DMS53 (cell line): ENCODE measurements around the gene THUMPD3.

Source experiments
- DNase-seq: peaks from one replicate; lab custom pipeline; 2025; lab: John Stamatoyannopoulos, UW

Gene THUMPD3

GRCh38 chr3:9352917-9353752, 9.7 kb upstream of the THUMPD3 start:
- DNase-seq: peak; percentile 74

GRCh38 chr3:9361691-9362388, 1.0 kb upstream of the THUMPD3 start:
- DNase-seq: no peak

DNA sequence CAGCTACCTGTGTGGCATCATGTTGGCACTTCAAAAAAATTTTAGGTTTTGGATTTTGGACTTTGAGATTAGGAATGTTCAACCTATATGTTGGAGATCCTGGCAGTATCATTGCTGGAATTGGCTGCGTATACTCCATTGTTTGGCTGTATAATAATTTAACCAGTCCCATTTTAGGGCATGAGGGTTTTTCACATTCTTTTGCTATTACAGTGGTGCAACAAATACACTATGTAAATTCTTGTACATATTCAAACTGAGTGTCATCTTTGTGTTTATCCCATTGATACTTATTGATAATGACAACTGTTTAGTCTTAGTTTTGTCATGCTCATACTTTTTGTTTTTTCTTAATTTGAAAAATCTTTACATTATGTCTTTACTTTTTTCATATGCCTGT, 6.7 kb downstream of the THUMPD3 start:
- no peak for DNase-seq

DNA sequence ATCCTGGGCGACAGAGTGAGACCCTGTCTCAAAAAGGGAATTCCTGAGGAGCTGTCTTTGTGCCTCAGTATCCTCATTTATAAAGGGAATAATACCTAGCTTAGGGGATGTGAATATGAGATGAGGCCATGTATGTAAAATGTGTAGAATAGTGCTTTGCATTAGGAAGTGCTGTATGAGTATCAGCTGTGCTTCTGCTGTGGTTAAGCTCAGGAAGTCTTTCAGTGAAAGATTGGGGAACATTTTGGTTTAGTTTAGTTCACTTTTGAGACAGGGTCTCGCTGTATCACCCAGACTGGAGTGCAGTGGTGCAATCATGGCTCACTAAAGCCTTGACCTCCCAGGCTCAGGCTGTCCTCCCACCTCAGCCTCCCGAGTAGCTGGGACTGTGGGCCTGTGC, 10.6 kb downstream of the THUMPD3 start:
- DNase-seq: no peak

DNA sequence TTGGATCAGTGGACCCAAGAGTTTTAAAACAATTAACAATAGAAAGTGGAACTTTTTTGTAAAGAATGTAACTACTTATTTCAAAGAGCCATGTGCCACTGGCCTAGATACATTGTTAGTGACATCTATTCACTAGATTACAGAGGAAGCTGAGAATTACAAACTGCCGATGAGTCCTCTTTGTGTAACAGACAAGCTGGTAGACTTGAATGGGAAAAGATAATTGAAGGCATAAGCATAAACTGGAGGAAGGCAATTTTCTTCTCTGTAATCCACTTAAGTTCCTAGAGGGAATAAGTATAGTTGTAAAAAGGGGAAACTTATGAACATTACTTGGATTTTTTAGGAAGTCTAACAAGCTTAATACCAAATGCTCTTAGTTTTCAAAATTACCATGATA, 15.1 kb downstream of the THUMPD3 start:
- DNase-seq: no peak

- DNase-seq: no peak
Observed at GRCh38 chr3:9379327-9379726, 16.5 kb downstream of the THUMPD3 start.

GRCh38 chr3:9380014-9380413, 17.2 kb downstream of the THUMPD3 start:
- DNase-seq: no peak

- no peak for DNase-seq
Observed at GRCh38 chr3:9384141-9384828, 21.4 kb downstream of the THUMPD3 start.

GRCh38 chr3:9385187-9386077, 22.6 kb downstream of the THUMPD3 start:
- DNase-seq: no peak

- no peak for DNase-seq
Observed at GRCh38 chr3:9386078-9386459, 23.2 kb downstream of the THUMPD3 start.

DNA sequence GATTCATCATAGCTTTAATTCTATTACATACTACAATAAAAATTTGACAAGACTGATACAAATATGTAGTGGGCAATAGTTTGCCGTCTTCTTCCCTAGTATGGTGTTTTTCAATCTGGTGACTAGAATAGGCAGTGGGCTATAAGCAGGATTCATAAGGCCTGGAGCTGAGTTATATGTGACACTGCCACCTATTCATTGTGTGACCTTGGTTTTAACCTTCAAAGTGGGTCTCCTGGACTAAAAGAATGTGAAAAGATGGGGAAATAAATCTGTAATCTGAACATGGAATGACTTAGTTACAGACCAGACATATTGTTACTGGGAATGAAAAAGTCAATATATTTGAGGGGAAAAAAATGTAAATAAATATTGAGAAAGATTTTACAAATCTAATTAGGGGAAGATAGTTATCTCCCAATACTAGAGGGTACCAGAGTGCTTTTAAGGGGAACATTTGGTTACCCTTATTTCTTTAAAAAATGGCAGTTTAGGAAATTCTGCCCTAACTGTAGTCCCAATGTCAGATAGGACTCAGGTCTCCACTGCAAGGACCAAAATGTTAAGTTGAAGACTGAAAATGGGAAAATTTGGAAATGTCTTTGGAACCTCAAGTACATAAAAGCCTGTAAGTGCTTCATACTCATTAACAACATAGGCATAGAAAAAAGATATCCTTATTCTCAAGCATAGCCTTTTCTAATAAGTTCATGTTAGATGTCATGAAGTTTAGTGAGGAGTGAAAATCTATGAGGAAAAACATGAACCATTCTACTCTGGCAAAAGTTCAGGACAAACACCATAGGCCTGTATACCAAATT, 23.9 kb downstream of the THUMPD3 start:
- DNase-seq: no peak

DNA sequence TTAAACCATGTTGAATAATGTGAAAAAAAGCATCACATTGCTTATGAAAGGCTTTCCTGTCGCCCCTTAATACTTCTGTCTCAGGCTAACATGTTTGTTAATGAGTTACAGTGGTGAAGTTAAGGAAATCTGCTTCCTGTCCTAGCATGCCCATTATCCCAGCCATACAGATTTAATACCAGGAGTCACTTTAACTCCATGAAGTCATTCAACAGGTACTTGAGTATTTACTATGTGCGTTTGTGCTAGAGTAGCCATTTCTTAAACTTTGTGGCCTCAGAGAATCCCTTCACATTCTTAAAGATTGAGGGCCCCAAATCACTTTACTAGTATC, 24.4 kb downstream of the THUMPD3 start:
- DNase-seq: no peak

- no peak for DNase-seq
Observed at GRCh38 chr3:9388142-9388541, 25.3 kb downstream of the THUMPD3 start.

GRCh38 chr3:9388562-9389272, 25.9 kb downstream of the THUMPD3 start:
- no peak for DNase-seq

DNA sequence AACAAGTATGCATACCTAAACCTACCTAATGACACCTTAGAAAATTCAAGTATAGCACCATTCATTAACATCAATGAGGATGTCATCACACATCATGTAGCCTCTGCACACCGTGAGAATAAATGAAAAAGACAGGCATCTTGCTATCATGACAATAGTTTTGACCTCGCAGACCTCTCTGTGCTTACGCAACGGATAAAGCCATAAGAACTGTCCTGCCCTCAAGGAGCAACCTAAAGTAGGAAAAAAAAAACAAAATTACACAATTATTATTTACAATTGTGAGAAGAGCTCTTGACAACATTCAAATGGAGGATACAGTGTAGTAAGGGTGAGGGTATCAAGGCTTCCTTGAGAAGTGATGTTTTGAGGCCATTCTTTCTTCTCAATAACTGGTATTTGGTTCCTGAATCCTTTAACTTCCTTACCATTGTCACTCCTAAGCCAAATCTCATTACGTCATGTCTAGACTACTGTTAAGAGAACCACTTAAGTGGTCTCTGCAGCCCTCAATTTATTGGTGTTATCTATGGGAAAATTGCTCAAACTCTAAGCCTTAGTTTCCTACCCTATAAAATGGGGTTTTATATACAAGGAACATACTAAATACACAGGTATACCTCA, 27.5 kb downstream of the THUMPD3 start:
- DNase-seq: no peak

DNA sequence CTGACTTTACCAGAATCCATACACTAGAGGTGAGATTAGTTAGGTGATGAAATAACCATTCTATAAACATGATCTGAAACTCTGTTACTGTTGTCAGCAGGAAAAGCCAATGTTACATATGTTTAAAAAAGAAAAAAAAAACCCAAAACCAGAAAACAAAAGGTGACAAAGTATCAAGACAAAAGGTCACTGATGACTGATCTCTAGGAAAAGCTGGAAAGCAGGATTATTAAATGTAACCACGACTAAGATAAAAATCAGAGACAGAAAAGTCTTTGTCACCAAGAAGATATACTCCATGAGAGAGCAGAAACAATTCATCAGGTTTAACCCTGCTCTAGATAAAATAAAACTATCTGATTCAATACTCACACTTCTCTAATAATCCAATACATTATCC, 29.2 kb downstream of the THUMPD3 start:
- DNase-seq: no peak

DNA sequence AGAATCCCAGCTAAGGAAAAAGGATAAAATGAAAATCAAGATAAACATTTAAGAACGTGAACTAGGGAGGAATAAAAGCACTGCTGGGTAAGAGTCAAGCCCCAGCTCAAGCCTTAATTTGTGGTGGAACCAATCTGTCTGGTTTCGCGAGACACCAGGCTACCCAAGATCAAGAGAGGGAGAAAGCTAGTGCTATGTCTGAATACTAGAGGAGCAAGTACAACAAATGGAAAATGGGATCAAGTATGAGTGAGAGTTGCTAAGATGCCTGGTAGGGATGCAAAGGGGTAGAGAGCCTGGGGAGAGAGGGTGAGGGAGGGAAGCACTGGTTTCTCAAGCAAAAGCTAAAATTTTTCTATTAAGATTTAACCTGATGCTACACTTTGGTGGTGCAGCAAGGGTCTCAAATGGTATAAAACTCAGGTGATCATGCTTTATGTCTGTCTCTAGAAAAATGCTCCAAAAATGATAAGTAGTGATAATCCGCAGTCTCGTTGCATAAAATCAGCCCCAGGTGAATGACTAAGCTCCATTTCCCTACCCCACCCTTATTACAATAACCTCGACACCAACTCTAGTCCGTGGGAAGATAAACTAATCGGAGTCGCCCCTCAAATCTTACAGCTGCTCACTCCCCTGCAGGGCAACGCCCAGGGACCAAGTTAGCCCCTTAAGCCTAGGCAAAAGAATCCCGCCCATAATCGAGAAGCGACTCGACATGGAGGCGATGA, 32.9 kb downstream of the THUMPD3 start:
- no peak for DNase-seq

DNA sequence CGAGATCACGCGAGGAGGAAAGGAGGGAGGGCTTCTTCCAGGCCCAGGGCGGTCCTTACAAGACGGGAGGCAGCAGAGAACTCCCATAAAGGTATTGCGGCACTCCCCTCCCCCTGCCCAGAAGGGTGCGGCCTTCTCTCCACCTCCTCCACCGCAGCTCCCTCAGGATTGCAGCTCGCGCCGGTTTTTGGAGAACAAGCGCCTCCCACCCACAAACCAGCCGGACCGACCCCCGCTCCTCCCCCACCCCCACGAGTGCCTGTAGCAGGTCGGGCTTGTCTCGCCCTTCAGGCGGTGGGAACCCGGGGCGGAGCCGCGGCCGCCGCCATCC, 33.4 kb downstream of the THUMPD3 start:
- DNase-seq: peak; percentile 83

DNA sequence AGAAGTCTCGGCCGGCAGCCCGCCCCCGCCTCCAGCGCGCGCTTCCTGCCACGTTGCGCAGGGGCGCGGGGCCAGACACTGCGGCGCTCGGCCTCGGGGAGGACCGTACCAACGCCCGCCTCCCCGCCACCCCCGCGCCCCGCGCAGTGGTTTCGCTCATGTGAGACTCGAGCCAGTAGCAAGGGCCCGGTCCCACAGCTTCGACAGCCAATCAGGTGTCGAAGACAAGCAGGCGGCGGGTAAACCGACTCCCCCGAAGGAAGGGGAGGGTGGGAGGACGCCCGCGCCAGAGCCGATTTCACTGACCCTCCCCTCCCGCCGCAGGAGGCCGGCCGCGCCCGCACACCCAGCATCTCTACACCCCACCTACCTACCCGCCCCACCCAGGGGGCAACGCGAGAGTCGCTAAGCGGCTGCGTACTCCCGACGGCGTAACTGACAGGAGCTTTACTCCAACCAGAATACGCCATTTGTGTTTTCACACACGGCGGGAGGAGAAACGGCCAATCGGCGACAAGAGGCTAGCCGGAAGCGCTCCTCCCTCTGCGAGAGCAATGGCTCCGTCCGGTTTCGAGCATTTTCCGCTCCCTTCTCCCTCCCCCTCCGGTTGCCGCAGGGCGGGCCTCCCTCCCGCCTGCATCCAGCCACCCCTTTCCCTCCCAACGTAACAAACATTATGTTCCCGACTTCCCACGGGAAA, 33.9 kb downstream of the THUMPD3 start:
- peak; percentile 95 for DNase-seq
